GM21390 (cell line): ENCODE data around the gene LY6G6F.

ENCODE experiments used
- ATAC-seq: cut with Tn5 transposase; IDR thresholded peaks from one replicate; pipeline ENCODE4 v1.9.1; 2021; ENCODE audit not compliant: unreplicated experiment

The LY6G6F gene

GRCh38 chr6:31706599-31706998 is at the start of gene LY6G6F:
Gene LY6G6F, plus strand, starts transcription at chr6:31706866. Its CDS starts 41 bp downstream, at chr6:31706907.
- no peak for ATAC-seq

GRCh38 chr6:31657406-31658157 is 49.1 kb upstream of the LY6G6F start:
- ATAC-seq = no peak

GRCh38 chr6:31658158-31658688 is 48.4 kb upstream of the LY6G6F start:
- no peak for ATAC-seq

GRCh38 chr6:31658983-31659648 is 47.5 kb upstream of the LY6G6F start:
- ATAC-seq = no peak

- ATAC-seq = no peak
Measured at GRCh38 chr6:31659649-31660380, 46.9 kb upstream of the LY6G6F start.

GRCh38 chr6:31660381-31661261 is 46.0 kb upstream of the LY6G6F start, which contains the start of gene C6orf47:
Gene C6orf47, minus strand, starts transcription at chr6:31660778. Its CDS starts 831 bp downstream, at chr6:31659947.
- ATAC-seq = no peak

- no peak for ATAC-seq
Measured at GRCh38 chr6:31661262-31662123, 45.2 kb upstream of the LY6G6F start.

- no peak for ATAC-seq
Measured at GRCh38 chr6:31662124-31662723, 44.4 kb upstream of the LY6G6F start.

GRCh38 chr6:31663126-31663960 is 43.3 kb upstream of the LY6G6F start:
- ATAC-seq = no peak

GRCh38 chr6:31663961-31664789 is 42.5 kb upstream of the LY6G6F start:
- no peak for ATAC-seq

GRCh38 chr6:31664790-31665500 is 41.7 kb upstream of the LY6G6F start, which contains the start of gene GPANK1:
Gene GPANK1, minus strand, starts transcription at chr6:31664997. Its CDS starts 519 bp downstream, at chr6:31664478.
- ATAC-seq = no peak

- peak; percentile 78 for ATAC-seq
Measured at GRCh38 chr6:31665501-31666336, 40.9 kb upstream of the LY6G6F start, which contains the start of gene CSNK2B. Gene CSNK2B, plus strand, starts transcription at chr6:31666080. Its CDS starts 752 bp downstream, at chr6:31666832.

GRCh38 chr6:31666337-31666965 is 40.2 kb upstream of the LY6G6F start:
- ATAC-seq = no peak

GRCh38 chr6:31669676-31670075 is 37.0 kb upstream of the LY6G6F start, which contains the start of gene LY6G5B:
Gene LY6G5B, plus strand, starts transcription at chr6:31669976. Its CDS starts 975 bp downstream, at chr6:31670951.
- no peak for ATAC-seq

- no peak for ATAC-seq
Measured at GRCh38 chr6:31676322-31676903, 30.3 kb upstream of the LY6G6F start.
